ENCODE measurements around the gene ASCL3.

GRCh38 chr11:8971924-8972316 is 29.1 kb upstream of the ASCL3 start:
- no peak for TF ChIP-seq EZH2 (IDR thresholded peaks at IDR 0.05; ENCODE audit: low read length)
- TF ChIP-seq, protein P1, sequence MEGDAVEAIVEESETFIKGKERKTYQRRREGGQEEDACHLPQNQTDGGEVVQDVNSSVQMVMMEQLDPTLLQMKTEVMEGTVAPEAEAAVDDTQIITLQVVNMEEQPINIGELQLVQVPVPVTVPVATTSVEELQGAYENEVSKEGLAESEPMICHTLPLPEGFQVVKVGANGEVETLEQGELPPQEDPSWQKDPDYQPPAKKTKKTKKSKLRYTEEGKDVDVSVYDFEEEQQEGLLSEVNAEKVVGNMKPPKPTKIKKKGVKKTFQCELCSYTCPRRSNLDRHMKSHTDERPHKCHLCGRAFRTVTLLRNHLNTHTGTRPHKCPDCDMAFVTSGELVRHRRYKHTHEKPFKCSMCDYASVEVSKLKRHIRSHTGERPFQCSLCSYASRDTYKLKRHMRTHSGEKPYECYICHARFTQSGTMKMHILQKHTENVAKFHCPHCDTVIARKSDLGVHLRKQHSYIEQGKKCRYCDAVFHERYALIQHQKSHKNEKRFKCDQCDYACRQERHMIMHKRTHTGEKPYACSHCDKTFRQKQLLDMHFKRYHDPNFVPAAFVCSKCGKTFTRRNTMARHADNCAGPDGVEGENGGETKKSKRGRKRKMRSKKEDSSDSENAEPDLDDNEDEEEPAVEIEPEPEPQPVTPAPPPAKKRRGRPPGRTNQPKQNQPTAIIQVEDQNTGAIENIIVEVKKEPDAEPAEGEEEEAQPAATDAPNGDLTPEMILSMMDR (optimal IDR thresholded peaks at IDR 0.05 in 1 of 3, IDR thresholded peaks at IDR 0.05 in 1 of 3, conservative IDR thresholded peaks at IDR 0.05 in 1 of 3; ENCODE audit: extremely low read depth in 1 of 3, insufficient read depth in 2 of 3, low read length in 3 of 3) = no peak

All from keratinocyte (primary cell).